Thyroid gland (tissue), 4 donors: ENCODE results near the gene NIBAN1. TPM values are rescaled to one million over a fixed set of nuclear protein-coding genes. Genes with fewer than 3 reads are reported as not detected.
"Not testable (repeated sequence)": the region's sequence is repeated elsewhere in the genome, so short reads cannot be mapped to it uniquely, and the experiment has no call there.

Source experiments
- DNase-seq, 2 donors: peaks; one replicate each; pipeline ENCODE4 v3.0.0-alpha.2; 2019
- H3K27ac ChIP-seq, 3 donors: fragments of 200-600 bp; sonication (generic); 1 replicate in 2 of 3; 2 replicates in 1 of 3; pipeline ENCODE4 v1.5.1; 2016 to 2019; ENCODE audit warnings: mild to moderate bottlenecking in 1 of 3, moderate library complexity in 1 of 3
- H3K27me3 ChIP-seq: fragments of 200-600 bp; sonication (generic); one replicate; pipeline ENCODE4 v1.5.1; 2019
- H3K36me3 ChIP-seq, 2 donors: fragments of 200-600 bp; sonication (generic); one replicate each; pipeline ENCODE4 v1.5.1; 2016 to 2019
- H3K4me1 ChIP-seq, 2 donors: fragments of 200-600 bp; sonication (generic); one replicate each; pipeline ENCODE4 v1.5.1; 2017 to 2019
- H3K4me3 ChIP-seq, 3 donors: fragments of 200-600 bp; sonication (generic); replicated peaks in 1 of 3; 1 replicate in 2 of 3; 2 replicates in 1 of 3; pipeline ENCODE4 v1.5.1; 2016; ENCODE audit warnings: mild to moderate bottlenecking in 1 of 3
- H3K9me3 ChIP-seq: fragments of 200-600 bp; sonication (generic); one replicate; pipeline ENCODE4 v1.5.1; 2017
- POLR2A ChIP-seq, 2 donors: fragments of 450-650 bp; IDR thresholded peaks; one replicate each; pipeline ENCODE4 v1.6.1; 2017; ENCODE audit warnings: antibody characterized with exemption in 2 of 2, mild to moderate bottlenecking in 2 of 2, moderate library complexity in 1 of 2
- WGBS, 2 donors: methylation state at CpG; one replicate each; pipeline ENCODE4 v1.1.5; 2017; 5-methylcytosine and 5-hydroxymethylcytosine counted together
- intact Hi-C: fragments of 100-400 bp; cut with DNase I; formaldehyde crosslinking; loops from one replicate; pipeline ENCODE4 v1.15.1; 2023
- total RNA-seq, 4 donors: library from RNA; depleted of rRNA; stranded (reverse); fragments of >200 nt; gene quantifications; one replicate each; pipeline ENCODE4 v1.2.3, GENCODE V29; 2016
- TF ChIP-seq, protein P1 (sequence below), 6 experiments: fragments of 200-600 bp in 3 of 6; fragments of 450-650 bp in 3 of 6; sonication (generic) in 3 of 6; IDR thresholded peaks; one replicate each; pipeline ENCODE4 v1.5.1; 2016 to 2019; ENCODE audit warnings: antibody characterized with exemption in 6 of 6, mild to moderate bottlenecking in 2 of 6, inconsistent platforms in 1 of 6, moderate library complexity in 1 of 6

Gene NIBAN1
- total RNA-seq, 4 donors from 2014 or later, result 6.9 to 13.2 (median 10.2) TPM

- DNase-seq, result no peak
- Histone ChIP-seq H3K4me1 (no peaks in the 10 kb centered on the region), H3K9me3 (no peaks in the 10 kb centered on the region), H3K36me3 (no peaks in the 10 kb centered on the region), H3K27ac (no peak overlapping the region), H3K4me3 (no peak overlapping the region), H3K27me3 (no peaks in the 10 kb centered on the region)
- WGBS, 2 donors, result 83 to 87% methylated on average over 3 of the region's 3 CpGs
- intact Hi-C loops, result no loop called here
- no peak for TF ChIP-seq POLR2A (IDR thresholded peaks at IDR 0.05)
- TF ChIP-seq, protein P1, sequence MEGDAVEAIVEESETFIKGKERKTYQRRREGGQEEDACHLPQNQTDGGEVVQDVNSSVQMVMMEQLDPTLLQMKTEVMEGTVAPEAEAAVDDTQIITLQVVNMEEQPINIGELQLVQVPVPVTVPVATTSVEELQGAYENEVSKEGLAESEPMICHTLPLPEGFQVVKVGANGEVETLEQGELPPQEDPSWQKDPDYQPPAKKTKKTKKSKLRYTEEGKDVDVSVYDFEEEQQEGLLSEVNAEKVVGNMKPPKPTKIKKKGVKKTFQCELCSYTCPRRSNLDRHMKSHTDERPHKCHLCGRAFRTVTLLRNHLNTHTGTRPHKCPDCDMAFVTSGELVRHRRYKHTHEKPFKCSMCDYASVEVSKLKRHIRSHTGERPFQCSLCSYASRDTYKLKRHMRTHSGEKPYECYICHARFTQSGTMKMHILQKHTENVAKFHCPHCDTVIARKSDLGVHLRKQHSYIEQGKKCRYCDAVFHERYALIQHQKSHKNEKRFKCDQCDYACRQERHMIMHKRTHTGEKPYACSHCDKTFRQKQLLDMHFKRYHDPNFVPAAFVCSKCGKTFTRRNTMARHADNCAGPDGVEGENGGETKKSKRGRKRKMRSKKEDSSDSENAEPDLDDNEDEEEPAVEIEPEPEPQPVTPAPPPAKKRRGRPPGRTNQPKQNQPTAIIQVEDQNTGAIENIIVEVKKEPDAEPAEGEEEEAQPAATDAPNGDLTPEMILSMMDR (IDR thresholded peaks at IDR 0.05), result no peak
These were observed 40.6 kb upstream of the NIBAN1 start for GRCh38 chr1:185014941-185015340.

DNA sequence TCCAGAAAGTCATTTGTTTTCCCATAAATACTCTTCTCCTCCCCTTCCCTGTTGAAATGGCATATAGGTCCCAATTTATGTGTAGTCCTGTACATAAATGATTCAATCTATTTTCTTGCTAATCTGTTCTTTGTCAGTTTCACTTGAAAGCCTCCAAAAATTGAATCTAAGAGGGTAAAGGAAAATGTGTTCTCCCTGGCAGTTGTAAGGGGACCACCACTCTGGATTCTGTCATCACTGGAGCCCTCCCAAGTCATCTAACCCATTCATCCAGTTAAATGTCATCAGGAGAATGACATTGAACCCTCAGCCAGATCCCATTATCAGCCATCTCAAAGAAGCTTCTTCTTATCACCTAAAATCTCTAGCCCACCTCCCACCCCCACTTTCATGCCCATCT lies 36.1 kb upstream of the NIBAN1 start:
- no peaks in the 10 kb centered on the region for H3K9me3 ChIP-seq
- DNase-seq, result no peak
- TF ChIP-seq POLR2A (IDR thresholded peaks at IDR 0.05), result no peak
- TF ChIP-seq, protein P1 (IDR thresholded peaks at IDR 0.05), result no peak
- intact Hi-C loops, result no loop called here
- H3K27ac ChIP-seq, result no peak overlapping the region
- H3K36me3 ChIP-seq, result no peaks in the 10 kb centered on the region
- no peaks in the 10 kb centered on the region for H3K27me3 ChIP-seq
- H3K4me1 ChIP-seq, result no peaks in the 10 kb centered on the region
- H3K4me3 ChIP-seq, result no peak overlapping the region

GRCh38 chr1:185008838-185009237 lies 34.5 kb upstream of the NIBAN1 start:
- TF ChIP-seq, protein P1 (IDR thresholded peaks at IDR 0.05), result no peak
- TF ChIP-seq POLR2A (IDR thresholded peaks at IDR 0.05), result no peak
- H3K36me3 ChIP-seq, result no peaks in the 10 kb centered on the region
- no peaks in the 10 kb centered on the region for H3K27me3 ChIP-seq
- H3K4me1 ChIP-seq, result no peaks in the 10 kb centered on the region
- DNase-seq, result no peak
- no peaks in the 10 kb centered on the region for H3K9me3 ChIP-seq
- no peak overlapping the region for H3K4me3 ChIP-seq
- intact Hi-C loops, result no loop called here
- no peak overlapping the region for H3K27ac ChIP-seq

DNA sequence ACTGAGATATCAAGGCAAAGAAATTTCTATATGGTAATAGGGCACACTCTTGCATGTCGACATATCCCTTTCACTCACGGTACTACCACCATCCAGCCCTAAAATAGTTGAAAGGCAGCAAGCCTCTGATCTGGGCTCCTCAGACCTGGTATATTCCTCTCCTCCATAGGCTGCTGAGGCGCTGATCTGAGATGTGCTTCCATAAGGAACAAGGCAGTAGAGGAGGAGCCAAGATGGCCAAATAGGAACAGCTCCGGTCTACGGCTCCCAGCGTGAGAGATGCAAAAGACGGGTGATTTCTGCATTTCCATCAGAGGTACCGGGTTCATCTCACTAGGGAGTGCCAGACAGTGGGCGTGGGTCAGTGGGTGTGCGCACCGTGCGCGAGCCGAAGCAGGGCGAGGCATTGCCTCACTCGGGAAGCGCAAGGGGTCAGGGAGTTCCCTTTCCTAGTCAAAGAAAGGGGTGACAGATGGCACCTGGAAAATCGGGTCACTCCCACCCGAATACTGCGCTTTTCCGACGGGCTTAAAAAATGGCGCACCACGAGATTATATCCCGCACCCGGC lies 27.1 kb upstream of the NIBAN1 start:
- H3K4me3 ChIP-seq, H3K27me3 ChIP-seq, DNase-seq, H3K4me1 ChIP-seq, H3K36me3 ChIP-seq, H3K27ac ChIP-seq, H3K9me3 ChIP-seq, intact Hi-C loops: not testable (repeated sequence)
- WGBS, 2 donors, result 93 to 96% methylated on average over 23 to 25 of the region's 26 CpGs

- intact Hi-C loops, H3K27me3 ChIP-seq: not testable (repeated sequence)
These were observed 25.7 kb upstream of the NIBAN1 start for GRCh38 chr1:184999974-185000373.

GRCh38 chr1:184994301-184994700 lies 20.0 kb upstream of the NIBAN1 start:
- TF ChIP-seq, protein P1 (IDR thresholded peaks at IDR 0.05), result no peak
- no peak for TF ChIP-seq POLR2A (IDR thresholded peaks at IDR 0.05)
- 96 to 98% methylated on average over 1 of the region's 1 CpG for WGBS, 2 donors
- H3K36me3 ChIP-seq, result no peaks in the 10 kb centered on the region
- intact Hi-C loops, result no loop called here
- no peak for DNase-seq
- H3K4me3 ChIP-seq, result no peak overlapping the region
- no peak overlapping the region for H3K27ac ChIP-seq
- no peaks in the 10 kb centered on the region for H3K4me1 ChIP-seq
- no peaks in the 10 kb centered on the region for H3K27me3 ChIP-seq
- H3K9me3 ChIP-seq, result no peaks in the 10 kb centered on the region

More at GRCh38 chr1:184999974-185000373, 25.7 kb upstream of the NIBAN1 start:
- not testable (repeated sequence) for H3K4me3 ChIP-seq, H3K9me3 ChIP-seq, H3K4me1 ChIP-seq, DNase-seq, H3K27ac ChIP-seq, H3K36me3 ChIP-seq
- 96 to 97% methylated on average over 6 of the region's 6 CpGs for WGBS, 2 donors
